Measurements from ENCODE around the gene CCR5AS.
A peak's percentile ranks its signal among the peaks of the same experiment; 100 is the strongest.

CCR5AS gene

GRCh38 chr3:46321461-46322104 is 85.3 kb downstream of the CCR5AS start:
- no peaks in the 10 kb centered on the region for H4K20me1 ChIP-seq (ENCODE audit: insufficient read depth, low read length)
- peak overlapping the region; percentile 71 for H3K4me2 ChIP-seq (replicated peaks; ENCODE audit: extremely low read depth, low read length, poor library complexity, severe bottlenecking)
- intact Hi-C loops (cut with micrococcal nuclease) = loop anchor here in 1 of 2 donors (5.0 kb wide), 1 partner anchor 36 kb away; no protein-coding TSS in a partner anchor
- H3K27me3 ChIP-seq (ENCODE audit: control insufficient read depth in 2 of 2, insufficient read depth in 2 of 2, low read length in 2 of 2) = no peaks in the 10 kb centered on the region
- peak in 2 of 3 donors; percentile 56 to 74 for DNase-seq
- H3K79me2 ChIP-seq (ENCODE audit: insufficient read depth, low read length) = no peaks in the 10 kb centered on the region
- peaks cover 82 to 91% of the 10 kb centered on the region in 2 donors for H3K4me1 ChIP-seq (ENCODE audit: control insufficient read depth in 1 of 2, insufficient read depth in 2 of 2, low read length in 2 of 2)
- peak overlapping the region; percentile 85 to 94 (median 90) for H3K27ac Mint-ChIP-seq
- H3K36me3 Mint-ChIP-seq = no peaks in the 10 kb centered on the region
- peak overlapping the region in 1 of 2 donors; percentile 59 for H3K4me3 Mint-ChIP-seq
- H3K9me3 ChIP-seq (replicated peaks in 1 of 2; ENCODE audit: control insufficient read depth in 1 of 2, insufficient read depth in 1 of 2, low read length in 2 of 2) = peaks cover 3 to 5% of the 10 kb centered on the region in 2 donors
- peaks cover 80% of the 10 kb centered on the region for H3K4me1 Mint-ChIP-seq
- H3K9me3 Mint-ChIP-seq = peaks cover 0 to 8% (median 2%) of the 10 kb centered on the region in 7 donors
- H3K4me3 ChIP-seq (replicated peaks in 1 of 3; ENCODE audit: low read depth in 2 of 3, low read length in 3 of 3) = peak overlapping the region in 1 of 3 experiments; percentile 59
- H3K27ac ChIP-seq (ENCODE audit: low read depth in 1 of 2, low read length in 2 of 2) = peak overlapping the region; percentile 81 to 87
- peaks cover 0 to 3% (median 0%) of the 10 kb centered on the region in 3 donors for H3K27me3 Mint-ChIP-seq (ENCODE audit: low read depth in 3 of 3)
- no peak overlapping the region for H2AFZ ChIP-seq (ENCODE audit: insufficient read depth, low read depth, low read length, poor library complexity, severe bottlenecking)
- H3K9ac ChIP-seq (ENCODE audit: insufficient read depth, low read length, poor library complexity, severe bottlenecking) = peak overlapping the region; percentile 41
- no peaks in the 10 kb centered on the region for H3K36me3 ChIP-seq (replicated peaks in 1 of 2; ENCODE audit: control insufficient read depth in 1 of 2, insufficient read depth in 2 of 2, low read length in 2 of 2)
- WGBS (ENCODE audit: insufficient coverage) = no CpG with 5 or more reads among the region's 1 CpG
- TF ChIP-seq, protein P1, sequence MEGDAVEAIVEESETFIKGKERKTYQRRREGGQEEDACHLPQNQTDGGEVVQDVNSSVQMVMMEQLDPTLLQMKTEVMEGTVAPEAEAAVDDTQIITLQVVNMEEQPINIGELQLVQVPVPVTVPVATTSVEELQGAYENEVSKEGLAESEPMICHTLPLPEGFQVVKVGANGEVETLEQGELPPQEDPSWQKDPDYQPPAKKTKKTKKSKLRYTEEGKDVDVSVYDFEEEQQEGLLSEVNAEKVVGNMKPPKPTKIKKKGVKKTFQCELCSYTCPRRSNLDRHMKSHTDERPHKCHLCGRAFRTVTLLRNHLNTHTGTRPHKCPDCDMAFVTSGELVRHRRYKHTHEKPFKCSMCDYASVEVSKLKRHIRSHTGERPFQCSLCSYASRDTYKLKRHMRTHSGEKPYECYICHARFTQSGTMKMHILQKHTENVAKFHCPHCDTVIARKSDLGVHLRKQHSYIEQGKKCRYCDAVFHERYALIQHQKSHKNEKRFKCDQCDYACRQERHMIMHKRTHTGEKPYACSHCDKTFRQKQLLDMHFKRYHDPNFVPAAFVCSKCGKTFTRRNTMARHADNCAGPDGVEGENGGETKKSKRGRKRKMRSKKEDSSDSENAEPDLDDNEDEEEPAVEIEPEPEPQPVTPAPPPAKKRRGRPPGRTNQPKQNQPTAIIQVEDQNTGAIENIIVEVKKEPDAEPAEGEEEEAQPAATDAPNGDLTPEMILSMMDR (IDR thresholded peaks at IDR 0.05) = no peak

DNA sequence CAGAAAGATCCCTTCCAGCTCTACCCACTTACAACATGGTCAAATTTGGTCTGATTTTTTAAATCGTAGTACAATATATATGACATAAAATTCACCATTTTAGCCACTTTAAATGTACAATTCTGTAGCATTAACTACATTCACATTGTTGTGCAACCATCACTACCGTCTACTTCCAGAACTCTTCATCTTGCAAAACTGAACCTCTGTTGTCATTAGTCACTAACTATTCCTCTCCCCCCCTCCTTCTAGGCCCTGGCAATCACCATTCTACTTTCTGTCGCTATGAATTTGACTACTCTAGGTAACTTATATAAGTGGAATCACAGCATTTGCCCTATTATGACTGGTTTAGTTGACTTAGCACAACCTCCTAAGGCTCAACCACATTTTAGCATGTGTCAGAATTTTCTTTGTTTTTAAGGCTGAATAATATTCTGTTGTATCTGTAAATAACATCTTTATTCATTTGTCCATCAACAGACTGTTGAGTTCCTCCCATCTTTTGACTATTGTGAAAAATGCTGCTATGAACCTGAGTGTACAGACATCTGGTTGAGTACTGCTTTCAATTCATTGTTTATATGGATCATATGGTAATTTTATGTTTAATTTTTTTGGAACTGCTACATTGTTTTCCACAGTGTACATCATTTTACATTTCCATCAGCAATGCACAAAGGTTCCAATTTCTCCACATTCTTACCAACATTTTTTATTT is 88.5 kb downstream of the CCR5AS start:
- peak overlapping the region; percentile 52 to 89 for H3K27ac ChIP-seq (ENCODE audit: low read depth in 1 of 2, low read length in 2 of 2)
- no peak overlapping the region for H2AFZ ChIP-seq (ENCODE audit: insufficient read depth, low read depth, low read length, poor library complexity, severe bottlenecking)
- H4K20me1 ChIP-seq (ENCODE audit: insufficient read depth, low read length) = no peaks in the 10 kb centered on the region
- TF ChIP-seq, protein P1 (IDR thresholded peaks at IDR 0.05) = no peak
- Mint-ChIP-seq H3K36me3 (no peaks in the 10 kb centered on the region), H3K27me3 (ENCODE audit: low read depth in 3 of 3) (no peaks in the 10 kb centered on the region), H3K9me3 (peaks cover 0 to 2% (median 0%) of the 10 kb centered on the region in 7 donors), H3K27ac (peak overlapping the region; percentile 90 to 95 (median 93)), H3K4me3 (no peak overlapping the region), H3K4me1 (peaks cover 83% of the 10 kb centered on the region)
- H3K9me3 ChIP-seq (replicated peaks in 1 of 2; ENCODE audit: control insufficient read depth in 1 of 2, insufficient read depth in 1 of 2, low read length in 2 of 2) = no peaks in the 10 kb centered on the region
- peaks cover 89 to 100% of the 10 kb centered on the region in 2 donors for H3K4me1 ChIP-seq (ENCODE audit: control insufficient read depth in 1 of 2, insufficient read depth in 2 of 2, low read length in 2 of 2)
- no peaks in the 10 kb centered on the region for H3K79me2 ChIP-seq (ENCODE audit: insufficient read depth, low read length)
- H3K4me2 ChIP-seq (replicated peaks; ENCODE audit: extremely low read depth, low read length, poor library complexity, severe bottlenecking) = peak overlapping the region; percentile 14
- H3K9ac ChIP-seq (ENCODE audit: insufficient read depth, low read length, poor library complexity, severe bottlenecking) = no peak overlapping the region
- WGBS (ENCODE audit: insufficient coverage) = 0% methylated on average over 1 of the region's 3 CpGs
- no peaks in the 10 kb centered on the region for H3K36me3 ChIP-seq (replicated peaks in 1 of 2; ENCODE audit: control insufficient read depth in 1 of 2, insufficient read depth in 2 of 2, low read length in 2 of 2)
- peak overlapping the region in 1 of 3 experiments; percentile 29 for H3K4me3 ChIP-seq (replicated peaks in 1 of 3; ENCODE audit: low read depth in 2 of 3, low read length in 3 of 3)
- DNase-seq = peak; percentile 76 to 95 (median 89)
- no peaks in the 10 kb centered on the region for H3K27me3 ChIP-seq (ENCODE audit: control insufficient read depth in 2 of 2, insufficient read depth in 2 of 2, low read length in 2 of 2)
- intact Hi-C loops (cut with micrococcal nuclease) = loop anchor here in 1 of 2 donors (10.0 kb wide), 1 partner anchor 94 kb away; no protein-coding TSS in a partner anchor

All from CD14-positive monocyte (primary cell).